CD14-positive monocyte (primary cell): ENCODE data around the gene SPACA1. TPM values are rescaled to one million over a fixed set of nuclear protein-coding genes. Genes with fewer than 3 reads are reported as not detected.

Experiments
- DNase-seq, 3 donors: peaks; one replicate each; pipeline ENCODE4 v3.0.0-alpha.2; 2011 to 2022
- H2AFZ ChIP-seq: 2 replicates; pipeline ENCODE4 v1.6.0; 2012; ENCODE audit warnings: mild to moderate bottlenecking, low read depth, low read length, inconsistent platforms; ENCODE audit not compliant: insufficient read depth, poor library complexity, severe bottlenecking
- H3K27ac ChIP-seq, 2 donors: 1 replicate in 1 of 2; 2 replicates in 1 of 2; pipeline ENCODE4 v1.5.1; 2012 to 2013; ENCODE audit warnings: low read length in 2 of 2, control low read depth in 1 of 2, inconsistent platforms in 1 of 2, low read depth in 1 of 2, mild to moderate bottlenecking in 1 of 2
- H3K27me3 ChIP-seq, 2 donors: one replicate each; pipeline versions ENCODE4 v1.6.0 to v1.6.1; 2011 to 2013; ENCODE audit warnings: low read length in 2 of 2; ENCODE audit not compliant: control insufficient read depth in 2 of 2, insufficient read depth in 2 of 2
- H3K36me3 ChIP-seq, 2 donors: replicated peaks in 1 of 2; 1 replicate in 1 of 2; 2 replicates in 1 of 2; pipeline versions ENCODE4 v1.5.1 to v1.6.1; 2012 to 2013; ENCODE audit warnings: low read length in 2 of 2, control low read depth in 1 of 2, inconsistent platforms in 1 of 2, mild to moderate bottlenecking in 1 of 2; ENCODE audit not compliant: insufficient read depth in 2 of 2, control insufficient read depth in 1 of 2
- H3K4me1 ChIP-seq, 2 donors: 1 replicate in 1 of 2; 2 replicates in 1 of 2; pipeline versions ENCODE4 v1.5.1 to v1.6.1; 2012 to 2013; ENCODE audit warnings: low read length in 2 of 2, control low read depth in 1 of 2, inconsistent platforms in 1 of 2, mild to moderate bottlenecking in 1 of 2, moderate library complexity in 1 of 2; ENCODE audit not compliant: insufficient read depth in 2 of 2, control insufficient read depth in 1 of 2
- H3K4me2 ChIP-seq: replicated peaks from 2 replicates; pipeline ENCODE3; 2012; ENCODE audit warnings: low read length, moderate library complexity, mild to moderate bottlenecking; ENCODE audit not compliant: poor library complexity, severe bottlenecking; ENCODE audit errors: extremely low read depth
- H3K4me3 ChIP-seq, 3 experiments: fragments of 200-600 bp in 1 of 3; sonication (generic) in 1 of 3; replicated peaks in 1 of 3; 1 replicate in 2 of 3; 2 replicates in 1 of 3; pipeline ENCODE4 v1.5.1; 2011 to 2013; ENCODE audit warnings: low read length in 3 of 3, mild to moderate bottlenecking in 3 of 3, control low read depth in 2 of 3, low read depth in 2 of 3, inconsistent platforms in 1 of 3, moderate library complexity in 1 of 3
- H3K79me2 ChIP-seq: 2 replicates; pipeline ENCODE4 v1.6.0; 2012; ENCODE audit warnings: mild to moderate bottlenecking, control low read depth, inconsistent platforms, low read length, moderate library complexity; ENCODE audit not compliant: insufficient read depth
- H3K9ac ChIP-seq: 2 replicates; pipeline ENCODE4 v1.6.0; 2017; ENCODE audit warnings: low read length, mild to moderate bottlenecking; ENCODE audit not compliant: insufficient read depth, poor library complexity, severe bottlenecking
- H3K9me3 ChIP-seq, 2 donors: replicated peaks in 1 of 2; 1 replicate in 1 of 2; 2 replicates in 1 of 2; pipeline versions ENCODE4 v1.5.1 to v1.6.1; 2012 to 2013; ENCODE audit warnings: low read length in 2 of 2, control low read depth in 1 of 2; ENCODE audit not compliant: control insufficient read depth in 1 of 2, insufficient read depth in 1 of 2
- H4K20me1 ChIP-seq: 2 replicates; pipeline ENCODE4 v1.6.0; 2012; ENCODE audit warnings: mild to moderate bottlenecking, low read length, control low read depth, moderate library complexity; ENCODE audit not compliant: insufficient read depth
- H3K27ac Mint-ChIP-seq, 7 donors: one replicate each; pipeline ENCODE4 v1.8.0; 2020; ENCODE audit warnings: mild to moderate bottlenecking in 7 of 7, mixed read lengths in 7 of 7, moderate library complexity in 6 of 7, inconsistent platforms in 2 of 7
- H3K27me3 Mint-ChIP-seq, 3 donors: one replicate each; pipeline ENCODE4 v1.8.0; 2021 to 2022; ENCODE audit warnings: low read depth in 3 of 3, mild to moderate bottlenecking in 3 of 3, mixed read lengths in 3 of 3, moderate library complexity in 3 of 3, inconsistent platforms in 1 of 3
- H3K36me3 Mint-ChIP-seq, 2 donors: one replicate each; pipeline ENCODE4 v1.8.0; 2020; ENCODE audit warnings: mixed read lengths in 2 of 2, inconsistent platforms in 1 of 2, mild to moderate bottlenecking in 1 of 2
- H3K4me1 Mint-ChIP-seq: one replicate; pipeline ENCODE4 v1.8.0; 2020; ENCODE audit warnings: mild to moderate bottlenecking, mixed read lengths
- H3K4me3 Mint-ChIP-seq, 2 donors: one replicate each; pipeline ENCODE4 v1.8.0; 2020; ENCODE audit warnings: mild to moderate bottlenecking in 2 of 2, mixed read lengths in 2 of 2, moderate library complexity in 1 of 2
- H3K9me3 Mint-ChIP-seq, 7 donors: one replicate each; pipeline ENCODE4 v1.8.0; 2020 to 2022; ENCODE audit warnings: mixed read lengths in 7 of 7, mild to moderate bottlenecking in 6 of 7, moderate library complexity in 6 of 7, inconsistent platforms in 2 of 7
- CTCF ChIP-seq: fragments of 200-600 bp; IDR thresholded peaks from one replicate; pipeline ENCODE4 v1.8.0; 2022; ENCODE audit warnings: antibody characterized with exemption, mild to moderate bottlenecking
- WGBS: methylation state at CpG from one replicate; pipeline ENCODE4 v1.1.5; 2013; ENCODE audit warnings: missing lambda C conversion rate; ENCODE audit not compliant: insufficient coverage; 5-methylcytosine and 5-hydroxymethylcytosine counted together
- intact Hi-C, 2 donors: fragments of 100-400 bp; cut with micrococcal nuclease; formaldehyde crosslinking; loops; one replicate each; pipeline versions ENCODE4 v1.15.0 to v1.15.1; 2023
- polyA plus RNA-seq, 3 donors: library from polyadenylated mRNA; depleted of rRNA in 1 of 3; unstranded in 2 of 3; stranded (reverse) in 1 of 3; fragments of 300-500 nt in 2 of 3; fragments of >200 nt in 1 of 3; fragmentation: Illumina TruSeq in 2 of 3; gene quantifications; 1 replicate in 2 of 3; 2 replicates in 1 of 3; pipeline ENCODE4 v1.2.3, GENCODE V29; 2012 to 2021

The SPACA1 gene
- polyA plus RNA-seq, 3 donors = not detected

- Mint-ChIP-seq H3K27me3 (peaks cover 0 to 2% (median 2%) of the 10 kb centered on the region in 3 donors), H3K27ac (no peak overlapping the region), H3K4me1 (no peaks in the 10 kb centered on the region), H3K9me3 (peaks cover 16 to 44% (median 33%) of the 10 kb centered on the region in 7 donors), H3K4me3 (no peak overlapping the region), H3K36me3 (no peaks in the 10 kb centered on the region)
- no peaks in the 10 kb centered on the region for H4K20me1 ChIP-seq
- no peak overlapping the region for H2AFZ ChIP-seq
- no peaks in the 10 kb centered on the region for H3K27me3 ChIP-seq
- no peak overlapping the region for H3K9ac ChIP-seq
- TF ChIP-seq CTCF = no peak
- intact Hi-C loops = no loop called here
- no peaks in the 10 kb centered on the region for H3K4me1 ChIP-seq
- WGBS = no CpG with 5 or more reads among the region's 1 CpG
- no peak overlapping the region for H3K27ac ChIP-seq
- H3K79me2 ChIP-seq = no peaks in the 10 kb centered on the region
- H3K4me3 ChIP-seq = no peak overlapping the region
- no peak for DNase-seq
- no peaks in the 10 kb centered on the region for H3K36me3 ChIP-seq
- peaks cover 26 to 29% of the 10 kb centered on the region in 2 donors for H3K9me3 ChIP-seq
- H3K4me2 ChIP-seq = no peak overlapping the region
These were observed 16.1 kb upstream of the SPACA1 start for GRCh38 chr6:88031550-88031949.

GRCh38 chr6:88044530-88044929 lies 3.1 kb upstream of the SPACA1 start:
- H3K27ac ChIP-seq = no peak overlapping the region
- no peak overlapping the region for H3K4me3 Mint-ChIP-seq
- H3K4me2 ChIP-seq = no peak overlapping the region
- H3K9me3 ChIP-seq = peaks cover 0 to 9% of the 10 kb centered on the region in 2 donors
- no peak for TF ChIP-seq CTCF
- H2AFZ ChIP-seq = no peak overlapping the region
- H4K20me1 ChIP-seq = no peaks in the 10 kb centered on the region
- H3K4me3 ChIP-seq = no peak overlapping the region
- no peak overlapping the region for H3K27ac Mint-ChIP-seq
- peaks cover 2 to 16% (median 11%) of the 10 kb centered on the region in 3 donors for H3K27me3 Mint-ChIP-seq
- intact Hi-C loops = no loop called here
- no peaks in the 10 kb centered on the region for H3K4me1 Mint-ChIP-seq
- no peaks in the 10 kb centered on the region for H3K79me2 ChIP-seq
- H3K36me3 Mint-ChIP-seq = peaks cover 0 to 1% of the 10 kb centered on the region in 2 donors
- no peaks in the 10 kb centered on the region for H3K36me3 ChIP-seq
- H3K27me3 ChIP-seq = peaks cover 0 to 17% of the 10 kb centered on the region in 2 donors
- H3K9me3 Mint-ChIP-seq = peaks cover 0 to 17% (median 8%) of the 10 kb centered on the region in 7 donors
- no peak overlapping the region for H3K9ac ChIP-seq
- no peaks in the 10 kb centered on the region for H3K4me1 ChIP-seq
- DNase-seq = no peak
